HCT116 (cell line): ENCODE data around the gene SP4. TPM values are rescaled to one million over a fixed set of nuclear protein-coding genes. Genes with fewer than 3 reads are reported as not detected.

Experiments
- ATAC-seq: fragments of 200-7000 bp; cut with Tn5 transposase; 2 replicates; pipeline ENCODE4 v1.9.1; 2020; ENCODE audit warnings: mild to moderate bottlenecking, moderate library complexity
- Bru-seq: library from RNA; stranded (reverse); fragments of 400-500 nt; gene quantifications from one replicate; lab custom pipeline; 2021; lab: Mats Ljungman, UMichigan
- BruChase-seq, 2 experiments: library from RNA; stranded (reverse); fragments of 400-500 nt; gene quantifications; one replicate each; lab custom pipeline; 2021; lab: Mats Ljungman, UMichigan
- BruUV-seq: library from RNA; stranded (reverse); fragments of 400-500 nt; replicated peaks from 2 replicates; lab custom pipeline; 2021; lab: Mats Ljungman, UMichigan
- CTCF ChIA-PET: fragments of 300-600 bp; sonication (Branson Sonifier 250); formaldehyde crosslinking; loops from one replicate; lab custom pipeline; 2021; ENCODE audit warnings: antibody characterized with exemption; lab: Charles Lee
- POLR2A ChIA-PET: fragments of 300-600, 350-600 bp; sonication (Branson Sonifier 250); formaldehyde crosslinking; loops from one replicate; lab custom pipeline; 2021; ENCODE audit warnings: antibody characterized with exemption; lab: Charles Lee
- RAD21 ChIA-PET, 2 experiments: fragments of 300-600 bp; sonication (Branson Sonifier 250); formaldehyde crosslinking; loops; one replicate each; lab custom pipeline; 2023; ENCODE audit warnings: low total read pairs in 2 of 2; ENCODE audit not compliant: uncharacterized antibody in 2 of 2, unreplicated experiment in 2 of 2, low non-redundant PET in 1 of 2; lab: Charles Lee
- DNase-seq: peaks from one replicate; pipeline ENCODE4 v3.0.0-alpha.2; 2010; ENCODE audit warnings: low read depth, low spot score
- H2AFZ ChIP-seq: fragments of 200-600 bp; shearing (Covaris generic), sonication (generic); 2 replicates; pipeline ENCODE4 v1.6.1; 2017; ENCODE audit warnings: low read depth, mixed run types, mixed read lengths, antibody characterized with exemption, low read length; ENCODE audit not compliant: poor library complexity, severe bottlenecking
- H3K27ac ChIP-seq: 2 replicates; pipeline ENCODE4 v1.5.1; 2012; ENCODE audit warnings: low read depth, low read length
- H3K27me3 ChIP-seq: fragments of 200-600 bp; sonication (generic); 2 replicates; pipeline ENCODE4 v1.6.1; 2016; ENCODE audit warnings: mixed run types, low read length, mixed read lengths; ENCODE audit not compliant: insufficient read depth
- H3K36me3 ChIP-seq, 2 experiments: fragments of 200-500 bp in 1 of 2; fragments of 200-600 bp in 1 of 2; sonication (Bioruptor generic) in 1 of 2; sonication (generic) in 1 of 2; 2 replicates each; pipeline versions ENCODE4 v1.5.1 to v1.6.1; 2014 to 2016; ENCODE audit warnings: low read length in 2 of 2, inconsistent platforms in 1 of 2, mixed read lengths in 1 of 2, mixed run types in 1 of 2; ENCODE audit not compliant: insufficient read depth in 2 of 2, control insufficient read depth in 1 of 2
- H3K4me1 ChIP-seq, 2 experiments: fragments of 200-600 bp in 1 of 2; sonication (generic) in 1 of 2; 2 replicates each; pipeline versions ENCODE4 v1.5.1 to v1.6.1; 2012 to 2017; ENCODE audit warnings: low read length in 2 of 2, inconsistent platforms in 1 of 2, mild to moderate bottlenecking in 1 of 2, mixed read lengths in 1 of 2, mixed run types in 1 of 2, moderate library complexity in 1 of 2; ENCODE audit not compliant: insufficient read depth in 2 of 2, control insufficient read depth in 1 of 2
- H3K4me2 ChIP-seq: fragments of 200-600 bp; sonication (generic); 2 replicates; pipeline ENCODE4 v1.6.1; 2017; ENCODE audit warnings: mixed run types, low read length, mixed read lengths
- H3K4me3 ChIP-seq, 2 experiments: fragments of 200-600 bp in 1 of 2; sonication (generic) in 1 of 2; replicated peaks in 1 of 2; 2 replicates each; pipeline ENCODE4 v1.5.1; 2011 to 2016; ENCODE audit warnings: low read length in 2 of 2, control low read depth in 1 of 2, low read depth in 1 of 2, mild to moderate bottlenecking in 1 of 2, mixed read lengths in 1 of 2, mixed run types in 1 of 2
- H3K79me2 ChIP-seq: fragments of 200-600 bp; sonication (generic); 2 replicates; pipeline ENCODE4 v1.6.1; 2017; ENCODE audit warnings: mild to moderate bottlenecking, mixed run types, low read length, moderate library complexity, mixed read lengths; ENCODE audit not compliant: insufficient read depth
- H3K9ac ChIP-seq: fragments of 200-600 bp; sonication (generic); 2 replicates; pipeline ENCODE4 v1.6.1; 2016; ENCODE audit warnings: low read length, mixed read lengths
- H3K9me2 ChIP-seq: fragments of 200-600 bp; sonication (generic), shearing (Covaris generic); 2 replicates; pipeline ENCODE4 v1.6.1; 2017; ENCODE audit warnings: mixed run types, mild to moderate bottlenecking, moderate library complexity; ENCODE audit not compliant: insufficient read depth
- H3K9me3 ChIP-seq, 2 experiments: fragments of 200-500 bp in 1 of 2; fragments of 200-600 bp in 1 of 2; sonication (Bioruptor generic) in 1 of 2; sonication (generic) in 1 of 2; 2 replicates each; pipeline ENCODE4 v1.6.1; 2014 to 2017; ENCODE audit warnings: low read length in 2 of 2, mixed read lengths in 2 of 2, inconsistent platforms in 1 of 2, low read depth in 1 of 2, mild to moderate bottlenecking in 1 of 2, mixed run types in 1 of 2, moderate library complexity in 1 of 2; ENCODE audit not compliant: control insufficient read depth in 1 of 2, insufficient read depth in 1 of 2
- H4K20me1 ChIP-seq: fragments of 200-600 bp; sonication (generic), shearing (Covaris generic); 2 replicates; pipeline ENCODE4 v1.6.1; 2017; ENCODE audit warnings: mixed run types, mild to moderate bottlenecking, moderate library complexity; ENCODE audit not compliant: insufficient read depth
- ATF3 ChIP-seq: IDR thresholded peaks from 2 replicates; pipeline ENCODE4 v1.6.1; 2012
- CEBPB ChIP-seq: IDR thresholded peaks from 2 replicates; pipeline ENCODE4 v1.6.1; 2012; ENCODE audit warnings: low read depth
- EGR1 ChIP-seq: IDR thresholded peaks from 2 replicates; pipeline ENCODE4 v1.6.1; 2012; ENCODE audit warnings: low read depth
- ELF1 ChIP-seq: IDR thresholded peaks from 2 replicates; pipeline ENCODE4 v1.6.1; 2012; ENCODE audit warnings: low read depth, borderline replicate concordance
- EZH2 ChIP-seq: fragments of 200-600 bp; sonication (generic); IDR thresholded peaks from 2 replicates; pipeline ENCODE4 v1.6.1; 2017; ENCODE audit warnings: antibody characterized with exemption, mixed run types
- EZH2phosphoT487 ChIP-seq: fragments of 200-600 bp; IDR thresholded peaks from 2 replicates; pipeline ENCODE4 v1.6.1; 2018; ENCODE audit warnings: antibody characterized with exemption, borderline replicate concordance
- JUND ChIP-seq: IDR thresholded peaks from 2 replicates; pipeline ENCODE4 v1.6.1; 2012
- MAX ChIP-seq: IDR thresholded peaks from 2 replicates; pipeline ENCODE4 v1.6.1; 2012
- POLR2A ChIP-seq: IDR thresholded peaks from 2 replicates; pipeline ENCODE4 v1.7.0; 2011; ENCODE audit warnings: borderline replicate concordance; ENCODE audit not compliant: insufficient read depth, insufficient read length; ENCODE audit errors: extremely low read depth
- POLR2AphosphoS5 ChIP-seq: IDR thresholded peaks from 2 replicates; pipeline ENCODE4 v1.6.1; 2011; ENCODE audit warnings: mild to moderate bottlenecking, low read depth, low read length, moderate library complexity
- RAD21 ChIP-seq: IDR thresholded peaks from 2 replicates; pipeline ENCODE4 v1.6.1; 2012; ENCODE audit warnings: low read depth, mild to moderate bottlenecking
- SIN3A ChIP-seq: IDR thresholded peaks from 2 replicates; pipeline ENCODE4 v1.6.1; 2012; ENCODE audit warnings: low read depth
- SRF ChIP-seq: IDR thresholded peaks from 2 replicates; pipeline ENCODE4 v1.6.1; 2012; ENCODE audit warnings: low read depth
- TCF7L2 ChIP-seq: IDR thresholded peaks from 2 replicates; pipeline ENCODE4 v1.7.0; 2011; ENCODE audit warnings: borderline replicate concordance, inconsistent platforms; ENCODE audit not compliant: insufficient read depth, insufficient read length; ENCODE audit errors: extremely low read depth
- YY1 ChIP-seq: IDR thresholded peaks from 2 replicates; pipeline ENCODE4 v1.6.1; 2011; ENCODE audit warnings: low read length, low read depth, moderate library complexity, mild to moderate bottlenecking; ENCODE audit not compliant: insufficient replicate concordance; ENCODE audit errors: extremely low read depth
- ZBTB33 ChIP-seq: IDR thresholded peaks from 2 replicates; pipeline ENCODE4 v1.6.1; 2011; ENCODE audit warnings: mild to moderate bottlenecking, low read length, moderate library complexity; ENCODE audit not compliant: insufficient replicate concordance; ENCODE audit errors: extremely low read depth
- ZFX ChIP-seq: fragments of 450-650 bp; IDR thresholded peaks from 2 replicates; pipeline ENCODE4 v1.6.1; 2017
- intact Hi-C: fragments of 100-400 bp; cut with micrococcal nuclease; formaldehyde crosslinking; loops from 2 replicates; pipeline ENCODE4 v1.10.0; 2022
- long read RNA-seq: library from polyadenylated mRNA; unstranded; transcript quantifications from one replicate; pipeline ENCODE4 v2.0.0, GENCODE V29; 2021; ENCODE audit not compliant: unreplicated experiment
- polyA plus RNA-seq: library from polyadenylated mRNA; unstranded; fragments of >200 nt; gene quantifications from 2 replicates; pipeline ENCODE4 v1.2.1, GENCODE V29; 2012; ENCODE audit warnings: missing spikeins
- total RNA-seq: library from RNA; stranded (reverse); gene quantifications from one replicate; pipeline ENCODE4 v1.2.1, GENCODE V29; 2021; ENCODE audit not compliant: unreplicated experiment

Gene SP4
- 7.6 TPM for total RNA-seq
- polyA plus RNA-seq: 2.1 and 2.2 TPM in 2 replicates
- percentile 67 among the genes with signal in this experiment for Bru-seq, nascent RNA
- percentile 50 among the genes with signal in this experiment for BruChase-seq, experiment 1, labeled RNA remaining after a 6-hour chase
- BruChase-seq, experiment 2, labeled RNA remaining after a 2-hour chase: percentile 61 among the genes with signal in this experiment
- long read RNA-seq, full-length matches to known transcripts: 4 of 7 reads
- long read RNA-seq, partial matches to known transcripts: 0 of 7 reads
- long read RNA-seq, other reads (novel, unspliced or antisense): 3 of 7 reads

GRCh38 chr7:21427871-21428658 lies at the start of gene SP4:
TSS of gene SP4 (plus strand) at chr7:21428083. CDS start at chr7:21428252, 169 bp downstream.
- peak; percentile 80 for ATAC-seq

More at GRCh38 chr7:21427871-21428658, at the start of gene SP4:
- Histone ChIP-seq H3K9me3 (no peaks in the 10 kb centered on the region), H3K4me1 (peaks cover 5 to 16% of the 10 kb centered on the region in 2 experiments; a peak in 3 of 4 replicates), H4K20me1 (no peaks in the 10 kb centered on the region), H3K4me3 (peak within 1 kb of the TSS; percentile 55 to 60), H3K4me2 (peak within 1 kb of the TSS; percentile 92), H3K9ac (peak within 1 kb of the TSS; percentile 81), H3K27ac (peak within 1 kb of the TSS; percentile 88), H3K9me2 (no peaks in the 10 kb centered on the region), H3K27me3 (no peaks in the 10 kb centered on the region), H3K36me3 (no peaks in the 10 kb centered on the region), H3K79me2 (no peaks in the 10 kb centered on the region), H2AFZ (peak within 1 kb of the TSS; percentile 98)
- CTCF ChIA-PET: interaction anchor here (0.8 to 1.3 kb wide), 2 partner anchors 14 to 69 kb away, joined by 3 to 4 read pairs; no protein-coding TSS in a partner anchor
- POLR2A ChIA-PET: interaction anchor here (0.9 kb wide), 2 partner anchors 13 to 69 kb away, joined by 3 read pairs; no protein-coding TSS in a partner anchor
- BruUV-seq: no TSS peak
- RAD21 ChIA-PET: no interaction called here
- TF ChIP-seq POLR2A (peak; percentile 5), YY1 (peak; percentile 73), POLR2AphosphoS5 (peak; percentile 76), SRF (no peak), MAX (no peak; the same call in 1 of the 2 replicates), ZBTB33 (no peak), ATF3 (no peak), TCF7L2 (no peak), CEBPB (no peak), ELF1 (no peak), ZFX (no peak), SIN3A (no peak), JUND (no peak), EZH2phosphoT487 (no peak), RAD21 (no peak), EGR1 (no peak), EZH2 (no peak)
- intact Hi-C loops: loop anchor here (2.0 kb wide), 1 partner anchor 655 kb away; no protein-coding TSS in a partner anchor
- peak; percentile 81 for DNase-seq
